Osteocyte (in vitro differentiated cells): ENCODE measurements around the gene FRMPD2. TPM values are rescaled to one million over a fixed set of nuclear protein-coding genes. Genes with fewer than 3 reads are reported as not detected.
"Not testable (repeated sequence)": the region's sequence is repeated elsewhere in the genome, so short reads cannot be mapped to it uniquely, and the experiment has no call there.

ENCODE experiments used
- DNase-seq: peaks from one replicate; pipeline ENCODE4 v3.0.0; 2021; ENCODE audit warnings: mixed read lengths; ENCODE audit not compliant: unreplicated experiment; ENCODE audit errors: extremely low spot score
- H3K27ac Mint-ChIP-seq: one replicate; pipeline ENCODE4 v1.8.0; 2021; ENCODE audit warnings: mild to moderate bottlenecking, mixed read lengths; ENCODE audit not compliant: unreplicated experiment
- H3K27me3 Mint-ChIP-seq: one replicate; pipeline ENCODE4 v1.8.0; 2021; ENCODE audit warnings: mixed read lengths; ENCODE audit not compliant: unreplicated experiment
- H3K36me3 Mint-ChIP-seq: one replicate; pipeline ENCODE4 v1.8.0; 2021; ENCODE audit warnings: mixed read lengths; ENCODE audit not compliant: unreplicated experiment
- H3K4me1 Mint-ChIP-seq: one replicate; pipeline ENCODE4 v1.8.0; 2021; ENCODE audit warnings: mixed read lengths; ENCODE audit not compliant: unreplicated experiment
- H3K4me3 Mint-ChIP-seq: one replicate; pipeline ENCODE4 v1.8.0; 2021; ENCODE audit warnings: mild to moderate bottlenecking, moderate library complexity, mixed read lengths; ENCODE audit not compliant: unreplicated experiment
- H3K9me3 Mint-ChIP-seq: one replicate; pipeline ENCODE4 v1.8.0; 2021; ENCODE audit warnings: mixed read lengths; ENCODE audit not compliant: unreplicated experiment
- total RNA-seq: library from RNA; stranded (reverse); gene quantifications from 2 replicates; pipeline ENCODE4 v1.2.1, GENCODE V29; 2021
- TF ChIP-seq, protein P1 (sequence below): fragments of 200-600 bp; sonication (generic); IDR thresholded peaks from 2 replicates; pipeline ENCODE4 v1.5.0; 2021; ENCODE audit warnings: antibody characterized with exemption, mild to moderate bottlenecking, moderate library complexity

The FRMPD2 gene
- total RNA-seq, 1 donor from 2014 or later = not detected

DNA sequence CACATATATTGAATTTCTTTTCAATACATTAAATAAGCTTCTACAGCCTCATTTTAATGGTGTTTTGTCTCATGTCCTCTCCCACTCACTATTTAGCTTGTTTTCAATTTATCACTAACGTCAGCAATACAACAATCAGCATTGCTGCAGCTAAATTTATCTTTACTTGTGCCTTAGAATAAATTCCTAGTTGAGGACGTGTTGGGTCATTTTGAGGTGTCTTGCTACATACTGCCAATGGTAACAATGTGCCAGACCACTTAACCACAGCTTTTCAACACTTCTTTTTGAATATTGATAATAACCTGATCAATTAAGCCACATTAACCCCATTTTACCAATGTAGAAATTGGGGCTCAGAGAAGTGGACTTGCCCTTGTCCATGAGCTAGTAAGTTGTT lies 26.0 kb downstream of the FRMPD2 start:
- Mint-ChIP-seq H3K4me3 (no peak overlapping the region), H3K4me1 (peaks cover under 1% of the 10 kb centered on the region), H3K27me3 (peaks cover 1% of the 10 kb centered on the region), H3K36me3 (no peaks in the 10 kb centered on the region), H3K27ac (no peak overlapping the region), H3K9me3 (no peaks in the 10 kb centered on the region)
- TF ChIP-seq, protein P1, sequence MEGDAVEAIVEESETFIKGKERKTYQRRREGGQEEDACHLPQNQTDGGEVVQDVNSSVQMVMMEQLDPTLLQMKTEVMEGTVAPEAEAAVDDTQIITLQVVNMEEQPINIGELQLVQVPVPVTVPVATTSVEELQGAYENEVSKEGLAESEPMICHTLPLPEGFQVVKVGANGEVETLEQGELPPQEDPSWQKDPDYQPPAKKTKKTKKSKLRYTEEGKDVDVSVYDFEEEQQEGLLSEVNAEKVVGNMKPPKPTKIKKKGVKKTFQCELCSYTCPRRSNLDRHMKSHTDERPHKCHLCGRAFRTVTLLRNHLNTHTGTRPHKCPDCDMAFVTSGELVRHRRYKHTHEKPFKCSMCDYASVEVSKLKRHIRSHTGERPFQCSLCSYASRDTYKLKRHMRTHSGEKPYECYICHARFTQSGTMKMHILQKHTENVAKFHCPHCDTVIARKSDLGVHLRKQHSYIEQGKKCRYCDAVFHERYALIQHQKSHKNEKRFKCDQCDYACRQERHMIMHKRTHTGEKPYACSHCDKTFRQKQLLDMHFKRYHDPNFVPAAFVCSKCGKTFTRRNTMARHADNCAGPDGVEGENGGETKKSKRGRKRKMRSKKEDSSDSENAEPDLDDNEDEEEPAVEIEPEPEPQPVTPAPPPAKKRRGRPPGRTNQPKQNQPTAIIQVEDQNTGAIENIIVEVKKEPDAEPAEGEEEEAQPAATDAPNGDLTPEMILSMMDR = no peak
- DNase-seq = no peak

DNA sequence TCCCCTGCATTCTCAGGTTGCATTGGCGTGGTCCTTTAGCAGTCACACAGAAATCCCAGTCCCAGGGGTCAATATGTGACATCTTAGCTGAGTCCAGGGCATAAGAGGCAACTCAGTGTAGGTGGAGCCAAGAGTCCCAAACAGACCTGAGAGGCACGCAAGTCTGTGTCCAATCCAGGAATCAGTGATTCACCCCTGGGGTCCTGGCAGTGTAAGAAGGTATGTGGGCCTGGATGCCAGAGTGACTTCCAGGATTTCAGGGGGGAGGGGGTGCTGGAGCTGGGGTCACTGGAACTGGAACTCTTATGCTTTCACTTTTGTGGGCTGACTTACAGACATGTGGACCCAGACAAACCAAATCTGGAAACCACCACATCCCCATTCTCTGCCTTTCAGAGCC lies 26.8 kb downstream of the FRMPD2 start:
- no peak overlapping the region for H3K27ac Mint-ChIP-seq
- H3K4me1 Mint-ChIP-seq = no peaks in the 10 kb centered on the region
- no peaks in the 10 kb centered on the region for H3K36me3 Mint-ChIP-seq
- H3K9me3 Mint-ChIP-seq = no peaks in the 10 kb centered on the region
- no peak overlapping the region for H3K4me3 Mint-ChIP-seq
- peaks cover 7% of the 10 kb centered on the region for H3K27me3 Mint-ChIP-seq
- TF ChIP-seq, protein P1 = no peak
- DNase-seq = peak; percentile 44

DNA sequence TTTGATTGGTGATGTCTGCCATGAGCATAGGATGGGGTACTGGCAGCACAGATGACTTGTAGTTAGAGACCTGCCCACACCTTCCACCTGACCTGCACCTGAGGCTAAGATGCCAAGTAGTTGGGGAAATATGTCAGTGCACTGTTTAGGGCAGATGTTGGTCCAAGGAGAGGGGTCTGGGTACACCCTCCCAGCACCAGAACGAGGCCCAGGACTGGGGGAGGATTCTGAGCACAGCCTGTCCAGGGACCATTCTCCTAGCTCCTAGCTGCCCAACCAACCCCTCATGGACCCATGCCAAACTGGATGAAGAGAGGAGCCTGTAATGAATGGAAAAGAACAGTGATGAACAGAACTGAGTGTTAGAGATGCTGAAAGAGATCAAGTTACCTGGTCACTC lies 28.0 kb downstream of the FRMPD2 start:
- H3K4me3 Mint-ChIP-seq = no peak overlapping the region
- peak; percentile 57 for DNase-seq

DNA sequence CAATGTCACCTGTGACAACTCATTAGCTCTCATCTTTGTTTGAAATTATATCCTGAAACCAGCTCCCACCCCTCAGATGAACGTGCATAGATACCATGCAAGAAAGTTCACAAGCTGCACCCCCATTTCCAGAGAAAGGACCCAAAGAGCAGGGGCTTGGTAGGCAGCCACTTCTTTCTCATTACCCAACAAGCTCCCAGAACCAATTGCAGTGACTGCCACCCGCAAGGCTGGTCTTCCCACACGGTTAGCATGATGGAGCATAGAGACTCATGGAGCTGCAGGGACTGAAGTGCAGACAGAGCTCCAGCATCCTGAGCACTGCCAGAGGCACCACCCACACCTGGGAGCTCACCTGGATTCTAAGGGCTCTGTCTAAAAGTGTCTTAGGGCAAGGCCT lies 28.5 kb downstream of the FRMPD2 start:
- DNase-seq = peak; percentile 54
- Mint-ChIP-seq H3K4me1 (no peaks in the 10 kb centered on the region), H3K27ac (no peak overlapping the region), H3K36me3 (no peaks in the 10 kb centered on the region), H3K9me3 (no peaks in the 10 kb centered on the region), H3K27me3 (peaks cover 9% of the 10 kb centered on the region), H3K4me3 (no peak overlapping the region)
- TF ChIP-seq, protein P1 = no peak

More for the DNA sequence above, 28.0 kb downstream of the FRMPD2 start:
- peaks cover 7% of the 10 kb centered on the region for H3K27me3 Mint-ChIP-seq
- no peak overlapping the region for H3K27ac Mint-ChIP-seq
- no peaks in the 10 kb centered on the region for H3K9me3 Mint-ChIP-seq
- TF ChIP-seq, protein P1 = no peak
- H3K36me3 Mint-ChIP-seq = no peaks in the 10 kb centered on the region
- no peaks in the 10 kb centered on the region for H3K4me1 Mint-ChIP-seq

DNA sequence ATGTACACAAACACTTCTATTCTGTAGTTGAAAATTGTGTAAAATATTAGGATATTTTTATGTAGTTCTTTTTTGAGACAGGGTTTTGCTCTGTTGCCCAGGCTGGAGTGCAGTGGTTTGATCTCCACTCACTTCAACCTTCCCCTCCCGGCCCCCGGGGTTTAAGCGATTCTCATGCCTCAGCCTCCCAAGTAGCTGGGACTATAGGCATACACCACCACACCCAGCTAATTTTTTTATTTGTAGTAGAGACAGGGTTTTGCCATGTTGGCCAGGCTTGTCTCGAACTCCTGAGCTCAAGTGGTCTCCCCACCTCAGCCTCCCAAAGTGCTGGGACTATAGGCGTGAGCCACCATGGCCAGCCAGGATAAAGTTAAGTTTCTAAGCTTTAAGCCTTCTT lies 30.6 kb downstream of the FRMPD2 start:
- not testable (repeated sequence) for H3K27ac Mint-ChIP-seq, H3K4me3 Mint-ChIP-seq, DNase-seq, H3K27me3 Mint-ChIP-seq, H3K36me3 Mint-ChIP-seq, H3K9me3 Mint-ChIP-seq, H3K4me1 Mint-ChIP-seq

DNA sequence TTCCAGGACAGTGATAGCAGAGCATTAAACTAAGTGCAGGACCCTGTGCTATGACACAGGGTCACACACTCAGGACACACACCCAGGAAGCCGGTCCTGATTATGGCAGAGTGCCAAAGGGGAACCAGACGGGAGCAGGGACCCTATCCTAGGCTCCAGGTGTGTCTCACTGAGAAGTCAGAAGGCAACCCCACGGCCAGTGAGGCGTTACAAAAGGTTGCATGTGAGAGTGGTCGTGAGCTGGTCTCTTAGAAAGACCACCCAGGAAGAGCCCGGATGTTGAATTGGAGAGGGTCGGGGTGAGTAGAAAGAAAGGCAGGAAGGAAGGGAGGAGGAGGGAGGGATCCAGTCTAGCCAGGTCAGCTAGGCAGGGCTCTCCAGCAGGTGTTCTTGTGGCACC lies 31.0 kb downstream of the FRMPD2 start:
- no peaks in the 10 kb centered on the region for H3K9me3 Mint-ChIP-seq
- H3K4me1 Mint-ChIP-seq = no peaks in the 10 kb centered on the region
- H3K27ac Mint-ChIP-seq = no peak overlapping the region
- TF ChIP-seq, protein P1 = no peak
- H3K36me3 Mint-ChIP-seq = no peaks in the 10 kb centered on the region
- no peak overlapping the region for H3K4me3 Mint-ChIP-seq
- DNase-seq = no peak
- peaks cover 9% of the 10 kb centered on the region for H3K27me3 Mint-ChIP-seq
